ENCODE results near the gene RAPGEF5.

The RAPGEF5 gene

DNA sequence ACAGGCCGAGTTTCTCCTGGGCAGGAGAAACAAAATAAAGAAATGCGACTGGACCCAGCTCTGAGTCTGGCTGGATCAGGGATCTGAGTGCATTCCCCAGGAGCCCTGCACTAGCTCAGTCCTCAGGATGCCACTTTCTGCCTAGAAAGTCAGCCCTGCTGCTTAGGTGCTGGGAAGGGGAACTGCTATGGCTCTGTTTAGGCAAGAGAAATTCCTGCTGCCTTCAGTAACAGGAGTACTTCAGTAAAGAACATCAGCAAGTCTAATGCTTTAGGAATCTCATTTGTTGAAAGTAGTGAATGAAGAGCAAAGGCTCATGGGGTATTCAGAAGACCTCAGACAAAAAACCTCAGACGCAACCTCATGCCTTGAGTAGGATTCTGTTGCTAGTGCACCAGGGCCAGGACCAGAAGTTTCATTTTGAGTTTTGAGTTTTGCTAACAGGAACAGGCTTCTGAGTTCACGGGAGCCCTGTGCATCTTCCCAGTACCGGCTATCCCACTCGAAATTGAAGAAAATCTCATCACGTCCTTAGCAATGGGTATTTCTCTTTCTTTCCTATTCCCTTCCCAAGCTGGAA lies 240.4 kb downstream of the RAPGEF5 start:
- no peak for DNase-seq (ENCODE audit: low spot score)
- in situ Hi-C loops (cut with MboI; ENCODE audit: low sequenced_read_pairs, unreplicated experiment) = no loop called here
- TF ChIP-seq, protein P1, sequence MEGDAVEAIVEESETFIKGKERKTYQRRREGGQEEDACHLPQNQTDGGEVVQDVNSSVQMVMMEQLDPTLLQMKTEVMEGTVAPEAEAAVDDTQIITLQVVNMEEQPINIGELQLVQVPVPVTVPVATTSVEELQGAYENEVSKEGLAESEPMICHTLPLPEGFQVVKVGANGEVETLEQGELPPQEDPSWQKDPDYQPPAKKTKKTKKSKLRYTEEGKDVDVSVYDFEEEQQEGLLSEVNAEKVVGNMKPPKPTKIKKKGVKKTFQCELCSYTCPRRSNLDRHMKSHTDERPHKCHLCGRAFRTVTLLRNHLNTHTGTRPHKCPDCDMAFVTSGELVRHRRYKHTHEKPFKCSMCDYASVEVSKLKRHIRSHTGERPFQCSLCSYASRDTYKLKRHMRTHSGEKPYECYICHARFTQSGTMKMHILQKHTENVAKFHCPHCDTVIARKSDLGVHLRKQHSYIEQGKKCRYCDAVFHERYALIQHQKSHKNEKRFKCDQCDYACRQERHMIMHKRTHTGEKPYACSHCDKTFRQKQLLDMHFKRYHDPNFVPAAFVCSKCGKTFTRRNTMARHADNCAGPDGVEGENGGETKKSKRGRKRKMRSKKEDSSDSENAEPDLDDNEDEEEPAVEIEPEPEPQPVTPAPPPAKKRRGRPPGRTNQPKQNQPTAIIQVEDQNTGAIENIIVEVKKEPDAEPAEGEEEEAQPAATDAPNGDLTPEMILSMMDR (IDR thresholded peaks at IDR 0.05; ENCODE audit: borderline replicate concordance, control extremely low read depth, extremely low read depth, insufficient read depth, missing control alignments) = no peak

DNA sequence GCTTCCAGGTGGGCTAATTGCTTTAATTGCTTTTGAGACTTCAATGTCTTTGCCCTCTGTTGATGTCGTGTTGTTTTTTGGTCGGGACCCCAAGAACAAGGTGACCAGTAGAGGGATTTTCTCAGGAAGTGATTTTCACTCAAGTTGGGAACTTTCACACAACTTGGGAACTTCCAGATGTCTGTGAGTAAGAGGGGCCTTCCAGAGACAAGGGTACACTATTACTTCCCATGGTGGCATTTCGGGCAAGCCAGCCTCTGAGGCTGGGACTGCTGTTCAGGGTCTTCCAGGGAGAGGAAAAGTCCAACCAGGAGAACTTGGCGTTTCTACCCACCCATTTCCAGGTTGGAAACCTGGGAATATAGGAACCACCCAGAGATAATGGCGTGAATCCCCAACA lies 241.3 kb downstream of the RAPGEF5 start:
- in situ Hi-C loops (cut with MboI; ENCODE audit: low sequenced_read_pairs, unreplicated experiment) = no loop called here
- TF ChIP-seq, protein P1 (IDR thresholded peaks at IDR 0.05; ENCODE audit: borderline replicate concordance, control extremely low read depth, extremely low read depth, insufficient read depth, missing control alignments) = no peak
- no peak for DNase-seq (ENCODE audit: low spot score)

DNA sequence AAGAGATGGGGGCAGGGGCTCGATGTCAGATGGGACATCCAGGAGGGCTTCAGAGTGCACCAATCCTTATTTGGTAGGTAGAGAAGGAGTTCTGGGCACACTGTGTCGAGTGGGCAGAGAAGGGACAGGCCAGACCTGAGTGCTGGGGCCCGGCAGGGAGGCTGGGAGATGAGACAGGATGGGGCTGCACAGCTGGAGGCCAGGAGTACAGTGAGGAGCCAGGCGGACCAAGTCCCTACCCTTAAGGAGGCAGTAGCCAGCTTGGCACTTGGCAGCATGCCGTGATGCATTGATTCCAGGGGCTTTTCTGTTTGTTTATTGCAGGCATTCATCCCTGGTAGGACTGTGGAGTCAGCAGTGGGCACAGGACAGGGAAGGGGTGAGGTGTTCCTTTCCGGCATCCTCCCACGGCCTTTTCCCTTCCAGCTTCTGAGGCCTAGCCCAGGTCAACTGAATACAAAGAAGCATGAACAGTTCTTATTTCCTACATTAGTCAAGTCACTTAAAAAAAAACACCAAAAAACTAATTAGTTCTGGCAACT lies 242.4 kb downstream of the RAPGEF5 start:
- DNase-seq (ENCODE audit: low spot score) = no peak
- in situ Hi-C loops (cut with MboI; ENCODE audit: low sequenced_read_pairs, unreplicated experiment) = loop anchor here (5.0 kb wide), 1 partner anchor 373 kb away; no protein-coding TSS in a partner anchor
- TF ChIP-seq, protein P1 (IDR thresholded peaks at IDR 0.05; ENCODE audit: borderline replicate concordance, control extremely low read depth, extremely low read depth, insufficient read depth, missing control alignments) = no peak

DNA sequence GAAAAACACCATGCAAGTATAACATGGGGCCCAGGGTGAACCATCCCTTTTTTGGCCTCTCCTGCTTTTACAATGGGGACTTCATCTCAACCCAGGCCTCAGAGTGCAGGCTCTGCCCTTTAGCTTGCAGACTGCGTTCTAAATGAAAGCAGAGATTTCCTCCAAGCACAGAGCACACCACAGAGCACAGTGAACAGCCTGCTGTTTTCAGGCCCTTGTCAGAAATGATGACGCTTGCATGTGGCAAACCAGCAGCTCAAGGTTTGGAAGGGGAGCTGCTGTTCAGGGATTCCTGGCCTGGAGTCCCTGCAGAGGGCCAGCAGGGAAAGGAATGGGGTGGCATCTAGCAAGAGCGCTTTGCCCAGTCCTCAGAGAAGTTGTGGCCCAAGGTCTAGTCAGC lies 243.9 kb downstream of the RAPGEF5 start:
- DNase-seq (ENCODE audit: low spot score) = no peak
- in situ Hi-C loops (cut with MboI; ENCODE audit: low sequenced_read_pairs, unreplicated experiment) = loop anchor here (5.0 kb wide), 1 partner anchor 374 kb away; no protein-coding TSS in a partner anchor
- TF ChIP-seq, protein P1 (IDR thresholded peaks at IDR 0.05; ENCODE audit: borderline replicate concordance, control extremely low read depth, extremely low read depth, insufficient read depth, missing control alignments) = no peak

DNA sequence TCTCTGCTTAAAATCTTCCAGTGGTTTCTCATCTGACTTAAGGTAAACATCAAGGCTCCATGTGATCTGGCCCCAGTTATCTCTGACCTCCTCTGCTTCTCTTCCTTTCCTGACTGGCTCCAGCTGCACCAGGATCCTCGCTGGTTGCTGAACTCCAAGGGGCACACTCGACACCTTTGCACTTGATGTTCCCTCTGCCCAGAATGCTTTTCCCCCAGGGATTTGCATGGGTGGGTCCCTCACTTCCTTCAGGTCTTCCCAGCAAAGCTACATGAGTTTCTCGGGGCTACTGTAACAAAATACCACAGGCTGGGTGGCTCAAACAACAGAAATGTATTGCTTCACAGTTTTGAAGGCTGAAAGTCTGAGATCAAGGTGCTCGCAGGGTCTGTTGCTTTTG lies 245.3 kb downstream of the RAPGEF5 start:
- in situ Hi-C loops (cut with MboI; ENCODE audit: low sequenced_read_pairs, unreplicated experiment) = loop anchor here (5.0 kb wide), 1 partner anchor 376 kb away; no protein-coding TSS in a partner anchor
- no peak for DNase-seq (ENCODE audit: low spot score)
- TF ChIP-seq, protein P1 (IDR thresholded peaks at IDR 0.05; ENCODE audit: borderline replicate concordance, control extremely low read depth, extremely low read depth, insufficient read depth, missing control alignments) = no peak

DNA sequence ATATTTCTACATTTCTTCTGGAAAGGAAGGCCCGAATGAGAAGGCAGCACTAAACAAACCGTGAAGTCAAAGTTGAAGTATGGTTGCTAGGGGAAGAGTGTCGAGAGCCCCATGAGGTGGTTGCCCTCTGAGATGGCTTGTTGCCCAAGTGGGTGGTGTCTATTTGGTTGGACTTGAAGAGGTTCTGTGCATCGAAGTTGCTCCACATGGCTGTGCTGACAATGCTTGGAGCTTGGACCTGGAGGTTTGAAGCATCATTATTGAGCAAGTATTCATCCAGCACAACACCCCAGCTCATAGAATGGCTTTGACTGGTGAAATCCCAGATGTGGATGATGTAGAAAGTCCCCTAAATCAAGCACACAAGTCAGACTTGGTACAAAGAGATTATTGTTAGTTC lies 246.1 kb downstream of the RAPGEF5 start:
- no peak for DNase-seq (ENCODE audit: low spot score)
- in situ Hi-C loops (cut with MboI; ENCODE audit: low sequenced_read_pairs, unreplicated experiment) = loop anchor here (5.0 kb wide), 1 partner anchor 376 kb away; no protein-coding TSS in a partner anchor
- TF ChIP-seq, protein P1 (IDR thresholded peaks at IDR 0.05; ENCODE audit: borderline replicate concordance, control extremely low read depth, extremely low read depth, insufficient read depth, missing control alignments) = no peak
